HG02970 (cell line): ENCODE measurements around the gene CCDC160.
"Not testable (repeated sequence)": the region's sequence is repeated elsewhere in the genome, so short reads cannot be mapped to it uniquely, and the experiment has no call there.

ENCODE experiments used
- ATAC-seq: cut with Tn5 transposase; IDR thresholded peaks from one replicate; pipeline ENCODE4 v1.9.1; 2021; ENCODE audit warnings: mild to moderate bottlenecking, moderate library complexity, moderate number of reproducible peaks; ENCODE audit not compliant: unreplicated experiment, low FRiP score

The CCDC160 gene

DNA sequence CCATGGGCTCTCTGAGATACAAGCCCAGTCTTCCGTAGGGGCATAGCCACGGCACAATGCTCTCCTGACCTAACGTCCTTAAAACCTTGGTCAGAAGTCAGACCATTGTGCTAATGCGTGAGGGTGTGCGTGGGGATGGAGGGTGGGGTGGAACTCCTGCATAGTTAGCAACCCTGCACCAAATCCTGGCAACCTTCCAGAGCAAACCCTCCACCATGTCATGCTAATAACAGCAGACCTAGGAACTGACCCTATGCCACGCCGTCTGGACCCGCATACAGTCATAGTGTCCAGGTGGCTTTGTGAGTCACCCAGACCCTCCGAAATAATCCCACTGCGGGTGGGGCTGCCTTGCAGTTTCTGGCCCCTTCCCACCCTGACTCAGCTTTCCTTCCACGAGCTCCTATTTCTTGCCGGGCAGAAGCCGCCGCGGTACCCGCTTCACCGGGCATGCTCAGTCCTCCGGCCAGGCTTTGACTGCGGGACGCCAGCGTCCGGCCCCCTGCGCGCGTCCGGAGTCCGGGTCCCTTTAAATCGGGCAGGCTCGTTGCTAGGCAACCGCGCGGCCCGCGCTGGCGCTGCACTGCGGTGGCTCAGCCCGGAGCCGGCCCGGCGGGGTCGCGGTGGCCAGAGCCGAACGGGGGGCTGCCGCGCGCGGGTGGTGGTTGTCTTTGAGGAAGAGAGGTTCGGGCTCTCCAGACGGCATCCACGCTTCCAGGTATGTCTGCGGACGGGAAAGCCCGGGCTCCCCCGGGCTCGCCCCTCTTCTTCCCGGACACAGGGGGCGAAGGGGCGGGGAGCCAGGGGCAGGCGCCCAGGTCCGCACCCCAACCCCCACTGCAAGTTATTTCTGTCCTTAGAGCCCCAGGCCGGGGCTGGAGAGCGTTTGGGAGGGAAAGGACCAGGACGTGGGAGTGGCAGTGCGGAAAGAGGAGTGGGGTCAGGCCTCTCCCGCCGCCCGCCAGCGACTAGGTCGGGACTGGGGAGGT lies at the start of gene CCDC160:
CCDC160 (plus strand) TSS at position 557 of the 989 bp plus-strand sequence. CDS start 7,619 bp downstream, outside the sequence.
- no peak for ATAC-seq

GRCh38 chrX:134191281-134191680 lies 45.7 kb upstream of the CCDC160 start:
- ATAC-seq, result no peak

DNA sequence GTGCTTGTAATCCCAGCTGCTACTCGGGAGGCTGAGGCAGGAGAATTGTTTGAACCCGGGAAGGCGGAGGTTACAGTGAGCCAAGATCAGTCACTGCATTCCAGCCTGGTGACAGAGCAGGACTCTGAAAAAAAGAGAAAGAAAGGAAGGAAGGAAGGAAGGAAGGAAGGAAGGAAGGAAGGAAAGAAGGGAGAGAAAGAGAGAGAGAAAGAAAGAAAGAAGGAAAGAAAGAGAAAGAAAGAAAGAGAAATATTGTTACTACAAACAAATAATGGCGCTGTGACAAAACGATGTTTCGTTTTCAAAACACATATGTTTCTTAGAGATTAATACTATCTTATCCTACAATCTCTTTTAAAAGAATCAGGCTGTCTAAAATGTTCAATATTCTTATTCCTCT lies 42.1 kb upstream of the CCDC160 start:
- ATAC-seq, result no peak

DNA sequence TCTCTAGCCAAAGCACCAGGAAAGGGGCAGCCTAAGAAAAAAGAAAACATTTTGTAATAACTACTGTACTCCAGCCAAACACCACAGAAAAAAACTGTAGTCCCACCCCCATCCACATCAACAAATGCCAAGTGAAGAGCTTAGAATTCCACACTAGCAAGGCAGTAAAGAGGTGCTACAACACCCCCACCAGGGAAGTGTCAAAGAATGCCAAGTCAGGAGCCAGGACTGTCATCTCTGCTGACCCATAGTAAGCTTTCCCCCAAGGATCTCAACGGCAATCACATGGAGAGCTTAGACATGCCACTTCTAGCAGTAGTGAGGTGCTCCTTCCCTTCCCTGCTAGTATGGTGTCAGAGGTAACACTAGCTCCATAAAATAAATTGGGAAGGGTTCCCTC lies 34.4 kb upstream of the CCDC160 start:
- ATAC-seq, result no peak

GRCh38 chrX:134206221-134206620 lies 30.8 kb upstream of the CCDC160 start:
- ATAC-seq, result no peak

- ATAC-seq, result no peak
Observed at GRCh38 chrX:134210465-134210864, 26.5 kb upstream of the CCDC160 start.

GRCh38 chrX:134235236-134235635 lies 1.7 kb upstream of the CCDC160 start:
- ATAC-seq, result no peak

DNA sequence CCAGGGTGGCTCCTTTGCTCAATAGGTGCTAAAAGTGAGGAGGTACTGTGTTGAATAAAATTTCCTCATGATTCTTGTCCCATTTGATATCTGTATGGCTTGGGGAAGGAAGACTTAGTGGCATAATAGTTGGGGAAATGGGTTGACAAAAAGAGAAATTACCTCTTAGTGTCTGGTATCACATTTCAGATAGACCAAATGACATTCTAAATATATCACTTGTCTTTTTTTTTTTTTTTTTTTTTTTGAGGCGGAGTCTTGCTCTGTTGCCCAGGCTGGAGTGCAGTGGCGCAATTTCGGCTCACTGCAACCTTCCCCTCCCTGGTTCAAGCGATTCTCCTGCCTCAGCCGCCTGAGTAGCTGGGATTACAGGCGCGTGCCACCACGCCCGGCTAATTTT lies 1.2 kb downstream of the CCDC160 start:
- not testable (repeated sequence) for ATAC-seq

DNA sequence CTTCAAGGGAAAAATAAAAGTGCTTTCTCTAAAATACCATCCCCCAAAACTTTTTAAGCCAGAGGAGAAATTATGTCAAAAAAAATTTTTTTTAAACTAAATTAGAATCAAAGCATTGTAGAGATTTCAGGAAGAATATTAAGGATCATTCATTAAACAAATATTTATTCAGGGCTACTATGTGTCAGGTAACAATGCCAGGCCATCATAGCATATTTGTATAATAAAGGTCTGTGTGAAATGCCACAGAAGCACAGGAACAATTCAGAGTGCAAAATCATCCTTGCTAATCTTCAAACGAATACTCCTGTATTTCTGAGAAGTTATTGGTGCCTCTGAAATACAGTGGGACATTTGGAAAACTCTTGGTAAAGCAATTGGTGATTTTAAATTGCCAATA lies 2.0 kb downstream of the CCDC160 start:
- no peak for ATAC-seq

DNA sequence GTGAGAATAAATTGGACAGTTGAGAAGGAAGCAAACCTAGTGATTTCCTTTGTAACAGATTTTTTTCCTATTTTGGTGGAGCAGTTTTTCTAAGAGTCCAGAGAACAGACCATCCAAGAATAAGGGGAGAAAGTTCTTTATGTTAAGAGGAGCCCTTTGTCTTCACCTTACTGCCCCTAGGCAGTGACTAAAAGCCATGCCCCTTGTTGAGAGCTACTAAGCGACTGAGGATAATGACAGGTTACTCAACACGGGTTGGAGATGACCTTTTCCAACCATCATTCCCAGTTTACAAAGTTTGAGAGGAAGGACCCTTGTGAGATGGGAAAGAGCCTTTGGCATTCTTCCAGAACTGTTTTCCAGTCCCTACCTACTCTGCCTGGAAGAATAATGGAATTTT lies 3.2 kb downstream of the CCDC160 start:
- ATAC-seq, result no peak

- no peak for ATAC-seq
Observed at GRCh38 chrX:134241960-134242619, 5.1 kb downstream of the CCDC160 start.

- no peak for ATAC-seq
Observed at GRCh38 chrX:134244043-134244442, 7.1 kb downstream of the CCDC160 start.

- ATAC-seq, result no peak
Observed at GRCh38 chrX:134246282-134246681, 9.3 kb downstream of the CCDC160 start.

DNA sequence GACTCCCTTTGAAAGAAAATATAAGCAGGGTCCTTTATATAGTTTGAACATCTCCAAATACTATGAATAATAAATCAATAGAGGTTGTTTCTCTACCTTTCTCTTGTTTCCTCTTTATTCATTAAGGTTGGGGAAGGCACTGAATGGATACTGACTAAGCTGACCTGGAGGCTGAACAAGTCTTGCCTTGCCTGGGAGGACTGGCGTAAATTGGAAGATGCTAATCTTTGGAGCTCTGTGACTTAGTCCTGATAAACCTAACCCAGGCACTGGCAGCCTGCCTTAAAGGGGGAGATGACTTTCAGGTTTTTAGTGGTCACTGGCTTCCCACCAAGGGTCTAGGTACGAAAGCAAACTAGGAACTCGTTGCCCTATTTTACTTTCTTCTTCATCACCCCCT lies 10.5 kb downstream of the CCDC160 start:
- no peak for ATAC-seq

- ATAC-seq, result no peak
Observed at GRCh38 chrX:134249241-134249640, 12.3 kb downstream of the CCDC160 start.

DNA sequence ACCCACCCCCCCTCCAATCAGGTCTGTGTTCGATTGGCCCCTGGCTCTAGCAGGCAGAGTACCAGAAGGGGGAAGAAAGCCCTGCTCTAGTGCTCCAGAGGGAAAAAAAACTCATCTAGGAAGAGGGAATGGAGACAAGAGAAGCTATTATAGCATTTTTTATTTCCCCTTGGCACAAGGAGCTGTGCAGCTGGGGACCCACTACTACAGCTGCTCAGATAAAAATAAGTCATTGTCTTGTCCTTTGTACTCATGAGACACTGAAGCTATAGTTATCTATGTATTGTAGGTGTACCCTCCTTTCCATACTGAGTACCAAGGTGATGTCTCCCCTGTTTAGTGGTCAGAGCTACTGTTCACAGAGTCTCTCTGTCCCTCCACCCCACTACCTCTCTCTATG lies 14.3 kb downstream of the CCDC160 start:
- no peak for ATAC-seq

DNA sequence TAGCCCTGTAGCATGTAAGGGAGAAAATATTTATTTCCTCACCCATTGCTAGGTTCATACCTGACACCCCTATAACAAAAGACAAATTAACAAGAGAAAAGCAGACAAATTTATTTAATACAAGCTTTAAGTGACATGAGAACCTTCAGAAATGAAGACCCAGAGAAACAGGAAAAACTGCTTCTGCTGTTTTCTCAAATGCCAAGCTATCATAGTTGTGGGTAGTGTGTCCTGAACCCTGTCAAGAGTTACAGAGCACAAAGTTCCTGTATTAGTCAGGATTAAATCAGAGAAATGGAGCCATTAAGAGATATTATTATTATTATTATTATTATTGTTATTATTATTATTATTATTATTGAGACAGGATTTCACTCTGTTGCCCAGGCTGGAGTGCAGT lies 17.5 kb downstream of the CCDC160 start:
- ATAC-seq, result no peak

DNA sequence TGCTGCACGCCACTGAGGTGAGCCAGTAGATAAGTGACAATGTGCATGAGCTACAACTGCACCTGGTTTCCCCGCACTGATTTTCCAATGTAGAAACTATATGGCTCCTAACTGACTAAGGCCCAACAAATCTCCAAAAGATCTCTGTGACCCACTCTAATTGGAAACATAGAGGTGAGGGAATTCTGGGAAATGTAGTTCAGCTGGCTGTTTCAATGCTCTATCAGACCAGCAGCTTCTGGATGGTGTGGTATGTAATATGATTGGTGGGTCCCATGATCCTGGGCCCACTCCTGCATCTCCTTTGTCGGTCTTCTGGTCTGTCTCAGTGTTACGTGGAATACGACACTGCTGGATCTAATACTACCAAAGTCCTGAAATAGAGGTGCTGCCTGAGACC lies 18.6 kb downstream of the CCDC160 start:
- no peak for ATAC-seq

DNA sequence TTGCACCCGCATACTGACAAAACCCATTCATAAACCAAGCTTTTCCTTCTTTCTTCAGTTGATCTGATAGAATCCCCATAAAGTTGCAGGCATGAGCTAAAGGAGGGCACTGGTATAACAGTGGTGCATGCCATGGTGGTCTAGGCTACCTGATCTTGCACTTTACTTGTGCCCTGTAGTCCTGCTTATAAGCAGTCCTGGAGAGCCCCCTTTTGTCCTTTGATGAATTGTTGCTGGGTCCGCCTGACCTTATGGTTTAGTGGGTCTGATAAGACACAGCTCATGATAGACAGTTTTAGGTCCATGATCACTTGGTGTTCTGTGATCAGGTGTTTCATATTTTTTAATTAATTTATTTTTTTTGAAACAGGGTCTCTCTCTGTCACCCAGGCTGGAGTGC lies 19.7 kb downstream of the CCDC160 start:
- no peak for ATAC-seq

- ATAC-seq, result no peak
Observed at GRCh38 chrX:134258202-134258601, 21.2 kb downstream of the CCDC160 start.

GRCh38 chrX:134285934-134286333 lies 49.0 kb downstream of the CCDC160 start:
- ATAC-seq, result not testable (repeated sequence)

GRCh38 chrX:134287346-134287745 lies 50.4 kb downstream of the CCDC160 start:
- no peak for ATAC-seq
